ENCODE data around the gene TGFBR3. TPM values are rescaled to one million over a fixed set of nuclear protein-coding genes. Genes with fewer than 3 reads are reported as not detected.

Gene TGFBR3
- total RNA-seq, 1 donor from 2014 or later: 4.9 TPM

GRCh38 chr1:91744953-91745639 is 140.9 kb downstream of the TGFBR3 start:
- TF ChIP-seq CTCF (IDR thresholded peaks at IDR 0.05; ENCODE audit: unreplicated experiment): no peak
- Mint-ChIP-seq H3K4me1 (ENCODE audit: low read depth) (peaks cover 6% of the 10 kb centered on the region), H3K27ac (no peak overlapping the region), H3K4me3 (ENCODE audit: low read depth) (no peak overlapping the region), H3K9me3 (ENCODE audit: low read depth) (peaks cover 16% of the 10 kb centered on the region), H3K36me3 (ENCODE audit: insufficient read depth) (peaks cover 4% of the 10 kb centered on the region), H3K27me3 (no peaks in the 10 kb centered on the region)
- DNase-seq (ENCODE audit: low spot score, unreplicated experiment): no peak

DNA sequence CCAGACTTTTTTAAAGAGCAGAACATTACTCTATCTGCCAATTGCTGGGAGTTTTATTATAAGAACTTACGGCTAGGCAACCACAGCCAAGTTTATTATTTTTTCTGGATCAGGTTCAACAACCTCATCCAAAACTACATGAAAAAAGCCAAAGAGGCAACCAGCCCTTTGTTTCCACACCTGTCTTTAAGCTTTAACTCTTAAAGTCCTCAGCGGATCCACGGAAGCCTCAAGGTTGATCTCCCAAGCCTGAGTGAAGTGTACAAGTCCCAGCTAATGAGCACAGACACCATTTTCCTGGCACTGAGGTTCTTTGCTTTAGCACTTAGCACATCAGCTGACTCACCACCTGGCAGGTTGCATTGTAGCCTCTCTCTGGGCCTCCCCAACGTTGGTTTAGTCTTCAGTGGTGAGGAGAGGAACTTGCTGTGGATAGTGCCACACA is 143.1 kb downstream of the TGFBR3 start:
- no peak for TF ChIP-seq CTCF (IDR thresholded peaks at IDR 0.05; ENCODE audit: unreplicated experiment)
- H3K4me1 Mint-ChIP-seq (ENCODE audit: low read depth): peaks cover 6% of the 10 kb centered on the region
- no peak overlapping the region for H3K27ac Mint-ChIP-seq
- no peak for DNase-seq (ENCODE audit: low spot score, unreplicated experiment)
- H3K4me3 Mint-ChIP-seq (ENCODE audit: low read depth): no peak overlapping the region
- no peaks in the 10 kb centered on the region for H3K27me3 Mint-ChIP-seq
- peaks cover 4% of the 10 kb centered on the region for H3K36me3 Mint-ChIP-seq (ENCODE audit: insufficient read depth)
- H3K9me3 Mint-ChIP-seq (ENCODE audit: low read depth): peaks cover 16% of the 10 kb centered on the region

DNA sequence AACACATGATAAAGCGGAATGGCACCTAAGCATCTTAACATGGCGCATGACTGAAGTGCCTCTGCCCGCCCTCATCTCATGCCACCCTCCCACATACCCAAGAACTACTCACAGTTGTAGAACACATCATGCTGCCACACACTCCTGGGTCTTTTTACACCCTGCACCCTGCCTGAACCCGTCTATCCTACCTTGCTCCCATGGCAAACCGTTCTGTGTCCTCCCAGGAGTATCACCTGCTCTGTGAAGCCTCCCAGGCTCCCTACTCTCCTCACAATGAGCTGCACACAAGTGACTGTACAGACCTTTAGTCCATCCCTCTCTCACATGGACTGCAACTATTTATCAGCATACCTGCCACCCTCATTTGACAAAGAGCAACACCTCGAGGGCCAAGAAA is 144.0 kb downstream of the TGFBR3 start:
- no peak overlapping the region for H3K4me3 Mint-ChIP-seq (ENCODE audit: low read depth)
- DNase-seq (ENCODE audit: low spot score, unreplicated experiment): no peak
- peaks cover 10% of the 10 kb centered on the region for H3K4me1 Mint-ChIP-seq (ENCODE audit: low read depth)
- H3K9me3 Mint-ChIP-seq (ENCODE audit: low read depth): peaks cover 14% of the 10 kb centered on the region
- peak overlapping the region; percentile 50 for H3K27ac Mint-ChIP-seq
- peaks cover 1% of the 10 kb centered on the region for H3K36me3 Mint-ChIP-seq (ENCODE audit: insufficient read depth)
- H3K27me3 Mint-ChIP-seq: no peaks in the 10 kb centered on the region
- no peak for TF ChIP-seq CTCF (IDR thresholded peaks at IDR 0.05; ENCODE audit: unreplicated experiment)

GRCh38 chr1:91741301-91741700 is 144.7 kb downstream of the TGFBR3 start:
- Mint-ChIP-seq H3K4me3 (ENCODE audit: low read depth) (no peak overlapping the region), H3K4me1 (ENCODE audit: low read depth) (peaks cover 15% of the 10 kb centered on the region), H3K36me3 (ENCODE audit: insufficient read depth) (no peaks in the 10 kb centered on the region), H3K27me3 (no peaks in the 10 kb centered on the region), H3K27ac (no peak overlapping the region), H3K9me3 (ENCODE audit: low read depth) (peaks cover 9% of the 10 kb centered on the region)
- TF ChIP-seq CTCF (IDR thresholded peaks at IDR 0.05; ENCODE audit: unreplicated experiment): no peak
- no peak for DNase-seq (ENCODE audit: low spot score, unreplicated experiment)

DNA sequence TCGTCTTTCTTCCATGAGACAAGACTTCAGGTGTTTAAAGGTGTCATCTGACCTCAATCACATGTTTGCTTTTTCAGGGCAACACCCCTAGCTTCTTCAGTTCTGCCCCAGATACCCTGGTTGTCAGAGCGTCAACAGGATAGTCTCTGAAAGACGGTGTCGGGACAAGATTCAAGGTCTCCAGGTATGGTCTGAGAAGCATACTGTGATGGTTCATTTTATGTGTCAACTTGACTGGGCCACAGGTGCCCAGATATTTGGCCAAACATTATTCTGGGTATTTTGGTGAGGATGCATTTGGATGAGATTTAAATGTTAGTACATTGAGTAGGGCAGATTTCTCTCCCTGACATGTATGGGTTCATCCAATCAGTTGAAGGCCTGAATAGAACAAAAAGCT is 148.3 kb downstream of the TGFBR3 start:
- TF ChIP-seq CTCF (IDR thresholded peaks at IDR 0.05; ENCODE audit: unreplicated experiment): no peak
- no peaks in the 10 kb centered on the region for H3K27me3 Mint-ChIP-seq
- no peaks in the 10 kb centered on the region for H3K36me3 Mint-ChIP-seq (ENCODE audit: insufficient read depth)
- peak overlapping the region; percentile 94 for H3K27ac Mint-ChIP-seq
- no peak for DNase-seq (ENCODE audit: low spot score, unreplicated experiment)
- H3K4me1 Mint-ChIP-seq (ENCODE audit: low read depth): peaks cover 16% of the 10 kb centered on the region
- peaks cover 6% of the 10 kb centered on the region for H3K9me3 Mint-ChIP-seq (ENCODE audit: low read depth)
- H3K4me3 Mint-ChIP-seq (ENCODE audit: low read depth): no peak overlapping the region

All from progenitor cell of endocrine pancreas (in vitro differentiated cells).